DOHH2 (cell line): ENCODE results near the gene TMEM212.

Experiments
- H3F3A ChIP-seq: fragments of 200-600 bp; sonication (generic), shearing (Covaris generic); 2 replicates; pipeline ENCODE4 v1.6.0; 2016; ENCODE audit warnings: antibody characterized with exemption, mild to moderate bottlenecking; ENCODE audit not compliant: control insufficient read depth, insufficient read depth
- H3K27ac ChIP-seq: fragments of 200-600 bp; sonication (generic); 2 replicates; pipeline ENCODE4 v1.5.1; 2014; ENCODE audit warnings: low read depth, mild to moderate bottlenecking, low read length, moderate library complexity
- H3K27me3 ChIP-seq: fragments of 200-600 bp; sonication (generic); 2 replicates; pipeline ENCODE4 v1.6.1; 2014; ENCODE audit warnings: mild to moderate bottlenecking, low read length, mixed read lengths; ENCODE audit not compliant: control insufficient read depth
- H3K36me3 ChIP-seq: fragments of 200-600 bp; sonication (generic); 2 replicates; pipeline ENCODE4 v1.6.1; 2014; ENCODE audit warnings: mild to moderate bottlenecking, low read length, moderate library complexity, mixed read lengths; ENCODE audit not compliant: control insufficient read depth
- H3K4me1 ChIP-seq: fragments of 200-600 bp; sonication (generic); 2 replicates; pipeline ENCODE4 v1.6.1; 2014; ENCODE audit warnings: mild to moderate bottlenecking, low read length, mixed read lengths; ENCODE audit not compliant: control insufficient read depth
- H3K4me2 ChIP-seq: fragments of 200-600 bp; sonication (generic); 2 replicates; pipeline ENCODE4 v1.6.0; 2014; ENCODE audit warnings: mild to moderate bottlenecking, low read length, moderate library complexity
- H3K4me3 ChIP-seq: fragments of 200-600 bp; sonication (generic); 2 replicates; pipeline ENCODE4 v1.5.1; 2014; ENCODE audit warnings: mild to moderate bottlenecking, low read length, mixed read lengths
- H3K79me2 ChIP-seq: fragments of 200-600 bp; sonication (generic); 2 replicates; pipeline ENCODE4 v1.6.1; 2014; ENCODE audit warnings: mild to moderate bottlenecking, low read length, mixed read lengths; ENCODE audit not compliant: control insufficient read depth
- H3K9me2 ChIP-seq: fragments of 200-600 bp; sonication (generic); replicated peaks from 2 replicates; pipeline ENCODE4 v1.6.1; 2014; ENCODE audit warnings: mild to moderate bottlenecking, low read length, mixed read lengths; ENCODE audit not compliant: control insufficient read depth
- H3K9me3 ChIP-seq: fragments of 200-600 bp; sonication (generic); 2 replicates; pipeline ENCODE4 v1.6.1; 2014; ENCODE audit warnings: antibody characterized with exemption, low read length, mixed read lengths; ENCODE audit not compliant: control insufficient read depth, insufficient read depth
- H4K20me1 ChIP-seq: fragments of 200-600 bp; sonication (generic); 2 replicates; pipeline ENCODE4 v1.6.0; 2014; ENCODE audit warnings: low read depth, mild to moderate bottlenecking, antibody characterized with exemption, low read length, moderate library complexity; ENCODE audit not compliant: control insufficient read depth, insufficient read depth
- EZH2phosphoT487 ChIP-seq: fragments of 200-600 bp; sonication (generic); IDR thresholded peaks from 2 replicates; pipeline ENCODE4 v1.6.1; 2017; ENCODE audit warnings: borderline replicate concordance, mild to moderate bottlenecking, antibody characterized with exemption, low read length, moderate library complexity, mixed read lengths
- TF ChIP-seq, protein P1 (sequence below): fragments of 200-600 bp; sonication (generic); IDR thresholded peaks from one replicate; pipeline ENCODE4 v1.5.1; 2014; ENCODE audit warnings: antibody characterized with exemption, mild to moderate bottlenecking, low read depth, low read length; ENCODE audit not compliant: poor library complexity, severe bottlenecking

TMEM212 gene

DNA sequence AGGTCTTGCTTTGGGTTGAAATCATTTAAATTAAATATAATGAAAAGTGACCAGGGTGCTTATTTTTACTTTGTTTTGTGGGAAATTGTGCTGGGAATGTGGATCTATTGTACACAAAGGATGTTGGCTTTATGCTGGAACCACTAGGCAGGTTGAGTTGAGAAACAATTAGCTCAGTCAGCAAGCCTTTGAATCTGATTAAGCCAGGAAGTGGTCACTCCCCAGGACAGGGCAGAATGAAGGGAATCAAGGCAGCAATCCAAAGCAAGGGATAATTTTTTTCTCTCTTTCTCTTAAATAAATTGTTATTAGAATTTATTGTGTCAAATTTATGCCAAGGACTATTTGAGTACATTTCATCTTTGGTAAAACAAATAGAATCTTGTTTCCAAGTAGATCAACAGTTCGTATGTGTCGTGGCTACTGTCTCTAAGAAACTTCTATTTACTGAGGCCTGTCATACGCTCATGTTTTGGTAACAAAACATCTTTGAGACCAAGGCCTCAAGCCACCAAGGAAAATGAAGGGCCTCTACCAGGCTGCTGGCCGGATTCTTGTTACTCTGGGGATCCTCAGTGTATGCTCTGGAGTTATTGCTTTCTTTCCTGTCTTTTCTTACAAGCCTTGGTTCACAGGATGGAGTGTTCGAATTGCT lies at the start of gene TMEM212:
Gene TMEM212 (plus strand): TSS at position 486 of the 655 bp plus-strand sequence. CDS start 35 bp downstream, at position 521.
- TF ChIP-seq, protein P1, sequence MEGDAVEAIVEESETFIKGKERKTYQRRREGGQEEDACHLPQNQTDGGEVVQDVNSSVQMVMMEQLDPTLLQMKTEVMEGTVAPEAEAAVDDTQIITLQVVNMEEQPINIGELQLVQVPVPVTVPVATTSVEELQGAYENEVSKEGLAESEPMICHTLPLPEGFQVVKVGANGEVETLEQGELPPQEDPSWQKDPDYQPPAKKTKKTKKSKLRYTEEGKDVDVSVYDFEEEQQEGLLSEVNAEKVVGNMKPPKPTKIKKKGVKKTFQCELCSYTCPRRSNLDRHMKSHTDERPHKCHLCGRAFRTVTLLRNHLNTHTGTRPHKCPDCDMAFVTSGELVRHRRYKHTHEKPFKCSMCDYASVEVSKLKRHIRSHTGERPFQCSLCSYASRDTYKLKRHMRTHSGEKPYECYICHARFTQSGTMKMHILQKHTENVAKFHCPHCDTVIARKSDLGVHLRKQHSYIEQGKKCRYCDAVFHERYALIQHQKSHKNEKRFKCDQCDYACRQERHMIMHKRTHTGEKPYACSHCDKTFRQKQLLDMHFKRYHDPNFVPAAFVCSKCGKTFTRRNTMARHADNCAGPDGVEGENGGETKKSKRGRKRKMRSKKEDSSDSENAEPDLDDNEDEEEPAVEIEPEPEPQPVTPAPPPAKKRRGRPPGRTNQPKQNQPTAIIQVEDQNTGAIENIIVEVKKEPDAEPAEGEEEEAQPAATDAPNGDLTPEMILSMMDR = no peak
- TF ChIP-seq EZH2phosphoT487 = no peak
- Histone ChIP-seq H4K20me1 (no peaks in the 10 kb centered on the region), H3K9me3 (no peaks in the 10 kb centered on the region), H3K9me2 (no peaks in the 10 kb centered on the region), H3K4me3 (no peak within 1 kb of the TSS), H3K4me1 (no peaks in the 10 kb centered on the region), H3F3A (no peaks in the 10 kb centered on the region), H3K27ac (no peak within 1 kb of the TSS), H3K27me3 (0 out of 2 replicates have a peak, but pooled peaks cover 3% of the 10 kb centered on the region), H3K79me2 (no peaks in the 10 kb centered on the region), H3K4me2 (no peak within 1 kb of the TSS), H3K36me3 (no peaks in the 10 kb centered on the region)

DNA sequence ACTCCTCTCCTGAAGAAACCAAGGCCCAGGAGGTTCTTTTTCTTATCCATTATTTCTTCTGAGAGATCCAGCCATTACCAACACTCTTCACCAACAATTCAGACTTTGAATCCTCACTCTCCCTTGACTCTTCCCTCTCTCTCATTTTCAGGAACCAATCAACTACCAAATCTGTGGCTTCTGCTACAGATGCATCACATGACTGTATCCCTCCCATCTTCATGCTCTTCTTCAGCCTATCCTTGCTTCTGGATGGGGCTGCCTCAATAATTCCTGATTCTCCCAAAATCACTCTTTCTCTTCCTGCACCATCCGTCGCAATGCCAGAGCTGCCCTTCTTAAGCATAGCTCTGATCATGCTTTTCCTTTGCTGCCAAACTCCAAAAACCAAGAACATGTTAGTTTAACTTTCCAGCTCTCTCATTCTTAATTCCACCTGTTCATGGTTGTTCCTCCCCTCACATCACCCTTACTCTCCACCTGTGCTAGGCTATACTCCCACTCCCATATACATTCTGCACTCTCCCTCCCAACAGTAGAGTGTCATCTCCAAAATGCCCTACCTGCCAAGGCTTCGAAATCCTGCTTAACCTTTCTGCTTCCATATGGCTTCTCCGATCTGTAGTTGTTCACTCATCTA lies 46.4 kb upstream of the TMEM212 start:
- TF ChIP-seq, protein P1 = no peak
- no peak for TF ChIP-seq EZH2phosphoT487
- no peaks in the 10 kb centered on the region for H3K9me3 ChIP-seq
- no peaks in the 10 kb centered on the region for H3F3A ChIP-seq
- H4K20me1 ChIP-seq = no peaks in the 10 kb centered on the region
- H3K4me1 ChIP-seq = no peaks in the 10 kb centered on the region
- no peak overlapping the region for H3K27ac ChIP-seq
- no peaks in the 10 kb centered on the region for H3K79me2 ChIP-seq
- no peaks in the 10 kb centered on the region for H3K36me3 ChIP-seq
- no peak overlapping the region for H3K4me2 ChIP-seq
- no peak overlapping the region for H3K4me3 ChIP-seq
- H3K9me2 ChIP-seq = no peaks in the 10 kb centered on the region
- H3K27me3 ChIP-seq = no peaks in the 10 kb centered on the region

- Histone ChIP-seq H3K27ac (no peak overlapping the region), H3K4me2 (no peak overlapping the region), H3K36me3 (no peaks in the 10 kb centered on the region), H3K27me3 (no peaks in the 10 kb centered on the region), H3K9me3 (no peaks in the 10 kb centered on the region), H3K4me1 (no peaks in the 10 kb centered on the region), H3K79me2 (no peaks in the 10 kb centered on the region), H4K20me1 (no peaks in the 10 kb centered on the region), H3F3A (no peaks in the 10 kb centered on the region), H3K4me3 (no peak overlapping the region), H3K9me2 (no peaks in the 10 kb centered on the region)
- no peak for TF ChIP-seq EZH2phosphoT487
- TF ChIP-seq, protein P1 = no peak
Measured at GRCh38 chr3:171797265-171797679, 45.9 kb upstream of the TMEM212 start.
